ENCODE measurements around the gene OAT. TPM values are rescaled to one million over a fixed set of nuclear protein-coding genes. Genes with fewer than 3 reads are reported as not detected.

Gene OAT
- total RNA-seq, 6 experiments from 2014 or later, result 5.2 to 43.8 (median 20.1) TPM

DNA sequence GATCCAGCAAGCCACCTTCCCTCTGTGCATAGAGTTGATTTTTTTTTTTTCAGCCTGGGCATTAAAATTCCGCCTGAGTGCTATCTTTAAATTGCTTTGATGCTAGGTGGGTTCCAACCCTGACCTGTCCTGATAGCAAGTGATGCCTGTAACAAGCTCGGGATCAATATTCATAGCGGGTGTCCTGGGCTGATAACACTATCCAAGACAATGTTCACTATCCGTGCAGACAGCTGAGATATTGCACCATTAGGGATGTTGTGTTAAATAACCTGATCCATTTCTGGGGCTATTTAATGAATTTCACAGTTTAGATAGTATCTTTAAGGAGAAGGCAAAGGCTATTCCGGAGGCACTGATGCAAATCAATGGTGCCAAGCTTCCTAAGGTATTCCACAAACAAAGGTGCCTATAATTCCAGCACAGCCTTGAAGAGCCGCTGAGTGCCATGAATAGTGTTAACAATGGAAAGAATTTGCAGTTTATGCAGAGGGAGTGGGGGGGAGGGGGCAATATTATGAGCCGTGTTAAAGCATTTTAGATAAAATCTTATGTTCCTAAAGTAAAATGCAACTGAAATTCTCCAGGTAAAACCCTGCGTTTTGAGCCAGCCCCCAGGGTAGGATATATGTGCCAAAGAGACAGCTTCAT is 35.4 kb upstream of the OAT start:
- Histone ChIP-seq H3K4me3 (no peak overlapping the region), H3K9me3 (no peaks in the 10 kb centered on the region), H3K36me3 (no peaks in the 10 kb centered on the region), H3K4me1 (peaks cover 0 to 11% (median 0%) of the 10 kb centered on the region in 4 donors), H3K27me3 (peaks cover 0 to 22% of the 10 kb centered on the region in 2 donors), H3K27ac (no peak overlapping the region)
- no peak for ATAC-seq
- TF ChIP-seq, protein P1, sequence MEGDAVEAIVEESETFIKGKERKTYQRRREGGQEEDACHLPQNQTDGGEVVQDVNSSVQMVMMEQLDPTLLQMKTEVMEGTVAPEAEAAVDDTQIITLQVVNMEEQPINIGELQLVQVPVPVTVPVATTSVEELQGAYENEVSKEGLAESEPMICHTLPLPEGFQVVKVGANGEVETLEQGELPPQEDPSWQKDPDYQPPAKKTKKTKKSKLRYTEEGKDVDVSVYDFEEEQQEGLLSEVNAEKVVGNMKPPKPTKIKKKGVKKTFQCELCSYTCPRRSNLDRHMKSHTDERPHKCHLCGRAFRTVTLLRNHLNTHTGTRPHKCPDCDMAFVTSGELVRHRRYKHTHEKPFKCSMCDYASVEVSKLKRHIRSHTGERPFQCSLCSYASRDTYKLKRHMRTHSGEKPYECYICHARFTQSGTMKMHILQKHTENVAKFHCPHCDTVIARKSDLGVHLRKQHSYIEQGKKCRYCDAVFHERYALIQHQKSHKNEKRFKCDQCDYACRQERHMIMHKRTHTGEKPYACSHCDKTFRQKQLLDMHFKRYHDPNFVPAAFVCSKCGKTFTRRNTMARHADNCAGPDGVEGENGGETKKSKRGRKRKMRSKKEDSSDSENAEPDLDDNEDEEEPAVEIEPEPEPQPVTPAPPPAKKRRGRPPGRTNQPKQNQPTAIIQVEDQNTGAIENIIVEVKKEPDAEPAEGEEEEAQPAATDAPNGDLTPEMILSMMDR (IDR thresholded peaks at IDR 0.05), result no peak
- TF ChIP-seq POLR2A (IDR thresholded peaks at IDR 0.05), result no peak
- WGBS (ENCODE audit: insufficient coverage, low coverage, low lambda C conversion rate, missing lambda C conversion rate), result 19% methylated on average over 8 of the region's 8 CpGs
- intact Hi-C loops (cut with DNase I), result no loop called here
- no peak for DNase-seq

DNA sequence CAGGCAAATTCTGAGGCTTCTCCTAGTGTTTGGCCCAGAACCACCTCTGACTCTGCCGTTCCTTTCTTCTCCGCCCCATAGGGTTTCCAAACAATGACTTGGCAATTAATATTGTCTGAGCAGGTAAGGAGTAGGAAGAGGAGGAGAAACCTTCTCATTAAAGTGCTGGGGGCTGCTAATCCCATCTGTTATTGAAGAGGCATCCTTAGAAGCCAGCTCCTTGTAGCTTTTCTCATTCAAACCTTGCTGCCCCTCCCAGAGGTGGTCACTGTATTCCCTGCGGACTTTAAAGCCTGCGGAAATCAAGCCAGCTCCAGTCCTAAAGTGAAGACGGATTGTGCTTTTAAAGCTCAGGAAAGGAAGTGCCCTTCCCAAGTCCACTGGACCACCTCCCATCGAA is 32.6 kb upstream of the OAT start:
- intact Hi-C loops (cut with DNase I), result no loop called here
- TF ChIP-seq POLR2A (IDR thresholded peaks at IDR 0.05), result no peak
- TF ChIP-seq, protein P1 (IDR thresholded peaks at IDR 0.05), result no peak
- WGBS (ENCODE audit: insufficient coverage, low coverage, low lambda C conversion rate, missing lambda C conversion rate), result 38% methylated on average over 6 of the region's 6 CpGs
- peaks cover 0 to 44% of the 10 kb centered on the region in 2 donors for H3K27me3 ChIP-seq
- no peak for DNase-seq
- ATAC-seq, result no peak
- H3K4me1 ChIP-seq, result peaks cover 0 to 25% (median 0%) of the 10 kb centered on the region in 4 donors
- H3K4me3 ChIP-seq, result no peak overlapping the region
- H3K27ac ChIP-seq, result no peak overlapping the region
- H3K36me3 ChIP-seq, result no peaks in the 10 kb centered on the region
- no peaks in the 10 kb centered on the region for H3K9me3 ChIP-seq

DNA sequence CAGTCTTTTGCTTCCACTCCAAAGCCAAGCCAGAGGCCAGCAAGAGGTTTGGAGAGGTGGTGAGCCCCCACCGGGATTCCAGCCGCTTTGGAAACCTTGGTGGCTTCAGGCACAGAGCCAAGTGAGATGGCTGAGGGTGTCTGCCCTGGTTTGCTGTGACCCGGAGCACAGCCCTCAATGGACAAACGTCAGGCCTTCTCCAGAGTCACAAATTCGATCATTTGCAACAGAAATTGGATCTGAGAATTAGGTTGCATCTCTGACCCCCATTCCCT is 32.0 kb upstream of the OAT start:
- Histone ChIP-seq H3K4me3 (no peak overlapping the region), H3K9me3 (no peaks in the 10 kb centered on the region), H3K36me3 (no peaks in the 10 kb centered on the region), H3K27me3 (peaks cover 0 to 44% of the 10 kb centered on the region in 2 donors), H3K4me1 (peaks cover 0 to 25% (median 0%) of the 10 kb centered on the region in 4 donors), H3K27ac (no peak overlapping the region)
- TF ChIP-seq, protein P1 (IDR thresholded peaks at IDR 0.05), result no peak
- no peak for TF ChIP-seq POLR2A (IDR thresholded peaks at IDR 0.05)
- DNase-seq, result no peak
- ATAC-seq, result no peak
- 12% methylated on average over 3 of the region's 5 CpGs for WGBS (ENCODE audit: insufficient coverage, low coverage, low lambda C conversion rate, missing lambda C conversion rate)
- intact Hi-C loops (cut with DNase I), result no loop called here

DNA sequence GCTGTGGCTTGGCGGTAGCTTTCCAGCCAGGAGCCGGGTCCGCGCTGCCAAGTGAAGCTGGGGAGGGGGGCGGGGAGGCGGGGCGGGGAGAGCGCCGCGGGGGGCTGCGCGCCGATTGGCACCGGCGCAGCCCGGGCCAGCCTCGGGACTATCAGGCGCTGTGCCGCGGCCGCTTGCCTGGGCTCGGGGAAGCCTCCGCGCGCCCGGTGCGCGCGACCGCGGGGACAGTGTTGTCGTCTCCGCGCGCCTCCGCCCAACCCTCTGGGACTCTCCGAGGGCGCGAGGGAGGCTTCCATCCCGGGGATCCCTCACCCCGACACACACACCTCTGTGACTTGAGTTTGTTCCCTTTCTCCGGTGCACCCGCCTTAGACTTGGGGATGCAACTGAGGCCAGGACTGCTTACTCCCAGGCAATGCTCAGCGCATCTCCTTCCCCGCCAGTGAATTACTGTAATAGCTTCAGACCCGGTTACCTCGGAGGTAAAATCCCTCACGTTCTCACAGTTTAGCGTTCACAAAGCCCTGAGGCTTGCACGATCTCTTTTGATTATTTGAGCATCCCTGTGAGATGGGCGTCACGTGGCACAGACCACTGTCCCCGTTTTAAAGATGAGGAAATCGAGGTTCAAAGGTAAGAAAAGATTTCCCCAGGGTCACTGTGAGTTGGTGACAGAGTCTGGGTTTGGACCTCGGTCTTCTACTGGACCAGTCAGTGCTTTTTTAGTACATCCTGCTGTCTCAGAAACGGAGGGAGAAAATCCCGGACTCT is 31.5 kb upstream of the OAT start, which contains the start of gene NKX1-2:
NKX1-2 (minus strand) TSS at position 24 of the 771 bp plus-strand sequence. CDS start 92 bp downstream, outside the sequence.
- H3K27ac ChIP-seq, result no peak within 1 kb of the TSS
- H3K9me3 ChIP-seq, result no peaks in the 10 kb centered on the region
- DNase-seq (no peak), ATAC-seq (peak in 3 of 4 donors; percentile 13 to 29 (median 17))
- peaks cover 0 to 25% (median 0%) of the 10 kb centered on the region in 4 donors for H3K4me1 ChIP-seq
- 7% methylated on average over 18 of the region's 57 CpGs for WGBS (ENCODE audit: insufficient coverage, low coverage, low lambda C conversion rate, missing lambda C conversion rate)
- H3K36me3 ChIP-seq, result no peaks in the 10 kb centered on the region
- no peak within 1 kb of the TSS for H3K4me3 ChIP-seq
- TF ChIP-seq POLR2A (IDR thresholded peaks at IDR 0.05), result no peak
- TF ChIP-seq, protein P1 (IDR thresholded peaks at IDR 0.05), result no peak
- intact Hi-C loops (cut with DNase I), result no loop called here
- peaks cover 0 to 44% of the 10 kb centered on the region in 2 donors for H3K27me3 ChIP-seq
